ENCODE results near the gene PPP4R2.

Gene PPP4R2

GRCh38 chr3:73026760-73027113 lies 30.1 kb downstream of the PPP4R2 start:
- DNase-seq, result no peak

GRCh38 chr3:73028803-73029202 lies 32.2 kb downstream of the PPP4R2 start:
- DNase-seq, result no peak

GRCh38 chr3:73029321-73029796 lies 32.7 kb downstream of the PPP4R2 start:
- DNase-seq, result peak; percentile 86

GRCh38 chr3:73030073-73030597 lies 33.5 kb downstream of the PPP4R2 start:
- no peak for DNase-seq

GRCh38 chr3:73031573-73032103 lies 35.0 kb downstream of the PPP4R2 start:
- no peak for DNase-seq

- peak; percentile 38 for DNase-seq
Observed at GRCh38 chr3:73036694-73037591, 40.3 kb downstream of the PPP4R2 start.

GRCh38 chr3:73041537-73041936 lies 44.9 kb downstream of the PPP4R2 start:
- no peak for DNase-seq

- no peak for DNase-seq
Observed at GRCh38 chr3:73043414-73043813, 46.8 kb downstream of the PPP4R2 start.

GRCh38 chr3:73045391-73045790 lies 48.8 kb downstream of the PPP4R2 start:
- DNase-seq, result no peak

GRCh38 chr3:73046195-73046594 lies 49.6 kb downstream of the PPP4R2 start:
- no peak for DNase-seq

- DNase-seq, result no peak
Observed at GRCh38 chr3:73049319-73049718, 52.7 kb downstream of the PPP4R2 start.

- DNase-seq, result no peak
Observed at GRCh38 chr3:73052857-73053256, 56.2 kb downstream of the PPP4R2 start.

GRCh38 chr3:73055583-73055982 lies 59.0 kb downstream of the PPP4R2 start:
- DNase-seq, result no peak

GRCh38 chr3:73056014-73056844 lies 59.6 kb downstream of the PPP4R2 start:
- peak; percentile 40 for DNase-seq

GRCh38 chr3:73056845-73057150 lies 60.2 kb downstream of the PPP4R2 start:
- no peak for DNase-seq

- peak; percentile 81 for DNase-seq
Observed at GRCh38 chr3:73060302-73060723, 63.7 kb downstream of the PPP4R2 start.

GRCh38 chr3:73061416-73061815 lies 64.8 kb downstream of the PPP4R2 start, which contains the start of gene EBLN2:
EBLN2 (plus strand) TSS chr3:73061659; CDS start chr3:73062082, 423 bp downstream.
- no peak for DNase-seq

GRCh38 chr3:73066243-73066642 lies 69.6 kb downstream of the PPP4R2 start:
- DNase-seq, result peak; percentile 43

- no peak for DNase-seq
Observed at GRCh38 chr3:73068419-73068818, 71.8 kb downstream of the PPP4R2 start.

GRCh38 chr3:73069187-73069586 lies 72.6 kb downstream of the PPP4R2 start:
- DNase-seq, result no peak

- no peak for DNase-seq
Observed at GRCh38 chr3:73069775-73070444, 73.3 kb downstream of the PPP4R2 start.

- peak; percentile 96 for DNase-seq
Observed at GRCh38 chr3:73070675-73071575, 74.3 kb downstream of the PPP4R2 start.
